Esophagus (tissue), 2 donors: Measurements from ENCODE around the gene CDC26. TPM values are rescaled to one million over a fixed set of nuclear protein-coding genes. Genes with fewer than 3 reads are reported as not detected.
"Not testable (repeated sequence)": the region's sequence is repeated elsewhere in the genome, so short reads cannot be mapped to it uniquely, and the experiment has no call there.

Experiments
- H3K27ac ChIP-seq, 2 donors: one replicate each; pipeline ENCODE4 v1.5.1; 2013; ENCODE audit warnings: low read depth in 2 of 2, mild to moderate bottlenecking in 2 of 2, inconsistent platforms in 1 of 2, low read length in 1 of 2, moderate library complexity in 1 of 2
- H3K27me3 ChIP-seq, 2 donors: one replicate each; pipeline ENCODE4 v1.6.1; 2013; ENCODE audit warnings: low read length in 2 of 2, control low read depth in 1 of 2, mild to moderate bottlenecking in 1 of 2; ENCODE audit not compliant: insufficient read depth in 2 of 2, control insufficient read depth in 1 of 2
- H3K36me3 ChIP-seq, 2 donors: one replicate each; pipeline ENCODE4 v1.6.1; 2013; ENCODE audit warnings: low read length in 1 of 2; ENCODE audit not compliant: control insufficient read depth in 2 of 2, insufficient read depth in 2 of 2
- H3K4me1 ChIP-seq, 2 donors: one replicate each; pipeline ENCODE4 v1.6.1; 2013; ENCODE audit warnings: low read length in 1 of 2; ENCODE audit not compliant: control insufficient read depth in 2 of 2, insufficient read depth in 2 of 2
- H3K4me3 ChIP-seq, 2 donors: one replicate each; pipeline ENCODE4 v1.5.1; 2013; ENCODE audit warnings: low read length in 2 of 2, mild to moderate bottlenecking in 2 of 2, low read depth in 1 of 2, moderate library complexity in 1 of 2
- H3K9me3 ChIP-seq, 2 donors: one replicate each; pipeline ENCODE4 v1.6.1; 2013; ENCODE audit warnings: mild to moderate bottlenecking in 2 of 2, low read depth in 1 of 2, low read length in 1 of 2, moderate library complexity in 1 of 2; ENCODE audit not compliant: control insufficient read depth in 2 of 2, insufficient read depth in 1 of 2
- WGBS, 2 donors: extraction: QIAGEN DNeasy Blood & Tissue Kit; methylation state at CpG; one replicate each; pipeline ENCODE4 v1.1.7; 2013; 5-methylcytosine and 5-hydroxymethylcytosine counted together
- polyA plus RNA-seq, 2 donors: library from polyadenylated mRNA; stranded (reverse); fragments of 200-250 nt; gene quantifications; one replicate each; pipeline ENCODE4 v1.2.3, GENCODE V29; 2013
- donor health status: healthy with polysubstance abuse.
- donor health status: Bipolar disorder and iron deficiency.

The CDC26 gene
- polyA plus RNA-seq, 2 donors, result 13.5 to 27.9 TPM

- H3K4me1 ChIP-seq, result no peaks in the 10 kb centered on the region
- no peak overlapping the region for H3K27ac ChIP-seq
- H3K9me3 ChIP-seq, result no peaks in the 10 kb centered on the region
- no peaks in the 10 kb centered on the region for H3K27me3 ChIP-seq
- 75 to 78% methylated on average over 9 of the region's 9 CpGs for WGBS, 2 donors
- H3K4me3 ChIP-seq, result no peak overlapping the region
- peaks cover 3 to 5% of the 10 kb centered on the region in 2 donors for H3K36me3 ChIP-seq
These were observed 21.6 kb upstream of the CDC26 start for GRCh38 chr9:113296796-113297558.

GRCh38 chr9:113296247-113296646 is 20.9 kb upstream of the CDC26 start:
- not testable (repeated sequence) for H3K4me1 ChIP-seq

GRCh38 chr9:113293285-113293878 is 18.0 kb upstream of the CDC26 start:
- Histone ChIP-seq H3K36me3 (peaks cover 10 to 11% of the 10 kb centered on the region in 2 donors), H3K9me3 (no peaks in the 10 kb centered on the region), H3K27me3 (no peaks in the 10 kb centered on the region), H3K4me1 (no peaks in the 10 kb centered on the region), H3K4me3 (no peak overlapping the region), H3K27ac (no peak overlapping the region)
- WGBS, 2 donors, result 72 to 82% methylated on average over 7 of the region's 7 CpGs

More at GRCh38 chr9:113296247-113296646, 20.9 kb upstream of the CDC26 start:
- H3K36me3 ChIP-seq, H3K27me3 ChIP-seq, H3K4me3 ChIP-seq, H3K9me3 ChIP-seq, H3K27ac ChIP-seq: not testable (repeated sequence)
- 58 to 81% methylated on average over 8 of the region's 8 CpGs for WGBS, 2 donors

- H3K9me3 ChIP-seq, result no peaks in the 10 kb centered on the region
- no peak overlapping the region for H3K4me3 ChIP-seq
- peaks cover 11 to 16% of the 10 kb centered on the region in 2 donors for H3K36me3 ChIP-seq
- H3K27me3 ChIP-seq, result no peaks in the 10 kb centered on the region
- H3K4me1 ChIP-seq, result no peaks in the 10 kb centered on the region
- H3K27ac ChIP-seq, result no peak overlapping the region
- WGBS, 2 donors, result 87 to 90% methylated on average over 6 of the region's 6 CpGs
These were observed 14.8 kb upstream of the CDC26 start for GRCh38 chr9:113290052-113290607.

GRCh38 chr9:113289091-113289490 is 13.7 kb upstream of the CDC26 start:
- H3K27ac ChIP-seq, result no peak overlapping the region
- no peaks in the 10 kb centered on the region for H3K9me3 ChIP-seq
- no peak overlapping the region for H3K4me3 ChIP-seq
- WGBS, 2 donors, result 84 to 97% methylated on average over 2 of the region's 2 CpGs
- H3K4me1 ChIP-seq, result no peaks in the 10 kb centered on the region
- no peaks in the 10 kb centered on the region for H3K27me3 ChIP-seq
- H3K36me3 ChIP-seq, result peaks cover 16% of the 10 kb centered on the region in 2 donors

GRCh38 chr9:113281356-113281755 is 6.0 kb upstream of the CDC26 start:
- H3K27me3 ChIP-seq, result no peaks in the 10 kb centered on the region
- H3K27ac ChIP-seq, result no peak overlapping the region
- no peak overlapping the region for H3K4me3 ChIP-seq
- H3K36me3 ChIP-seq, result peaks cover 7 to 19% of the 10 kb centered on the region in 2 donors
- H3K4me1 ChIP-seq, result no peaks in the 10 kb centered on the region
- H3K9me3 ChIP-seq, result no peaks in the 10 kb centered on the region
- 92 to 93% methylated on average over 4 of the region's 4 CpGs for whole genome bisulfite sequencing, 2 donors

GRCh38 chr9:113278840-113279239 is 3.5 kb upstream of the CDC26 start:
- WGBS, 2 donors, result 79 to 84% methylated on average over 4 of the region's 4 CpGs
- Histone ChIP-seq H3K4me1 (peaks cover 0 to 2% of the 10 kb centered on the region in 2 donors), H3K36me3 (peaks cover 7 to 15% of the 10 kb centered on the region in 2 donors), H3K27ac (no peak overlapping the region), H3K27me3 (no peaks in the 10 kb centered on the region), H3K4me3 (no peak overlapping the region), H3K9me3 (no peaks in the 10 kb centered on the region)

- Histone ChIP-seq H3K4me3 (peak overlapping the region; percentile 96 to 99), H3K27ac (peak overlapping the region; percentile 96 to 99), H3K27me3 (no peaks in the 10 kb centered on the region), H3K9me3 (no peaks in the 10 kb centered on the region), H3K4me1 (peaks cover 0 to 2% of the 10 kb centered on the region in 2 donors), H3K36me3 (peaks cover 4 to 21% of the 10 kb centered on the region in 2 donors)
- 0 to 1% methylated on average over 15 of the region's 15 CpGs for WGBS, 2 donors
These were observed 757 bp downstream of the CDC26 start for GRCh38 chr9:113274474-113275156.

- H3K9me3 ChIP-seq, result no peaks in the 10 kb centered on the region
- WGBS, 2 donors, result 89 to 90% methylated on average over 2 of the region's 2 CpGs
- no peak overlapping the region for H3K27ac ChIP-seq
- H3K4me1 ChIP-seq, result no peaks in the 10 kb centered on the region
- H3K4me3 ChIP-seq, result no peak overlapping the region
- no peaks in the 10 kb centered on the region for H3K27me3 ChIP-seq
- peaks cover 4 to 19% of the 10 kb centered on the region in 2 donors for H3K36me3 ChIP-seq
These were observed 5.5 kb downstream of the CDC26 start for GRCh38 chr9:113269871-113270270.
